Frontal cortex (tissue), 4 donors: Measurements from ENCODE around the gene GHRL. TPM values are rescaled to one million over a fixed set of nuclear protein-coding genes. Genes with fewer than 3 reads are reported as not detected.
A peak's percentile ranks its signal among the peaks of the same experiment; 100 is the strongest.

Experiments used
- DNase-seq, 2 donors: peaks; one replicate each; pipeline ENCODE4 v3.0.0; 2012; ENCODE audit warnings: low spot score in 2 of 2
- FAIRE-seq: peaks from 2 replicates; lab custom pipeline; 2012; peaks lifted over from hg19 to GRCh38; lab: Jason Lieb, UNC
- small RNA-seq: library from RNA; depleted of rRNA; stranded (forward); fragments of <200 nt; gene quantifications from one replicate; pipeline ENCODE3, GENCODE V24; 2014
- total RNA-seq: library from RNA; depleted of rRNA; stranded (reverse); fragments of >200 nt; gene quantifications from one replicate; pipeline ENCODE4 v1.2.3, GENCODE V29; 2014
- donor health status: control.
- donor health status: control.
- donor health status: control.

GHRL gene
- total RNA-seq, 1 donor from 2014 or later = not detected

DNA sequence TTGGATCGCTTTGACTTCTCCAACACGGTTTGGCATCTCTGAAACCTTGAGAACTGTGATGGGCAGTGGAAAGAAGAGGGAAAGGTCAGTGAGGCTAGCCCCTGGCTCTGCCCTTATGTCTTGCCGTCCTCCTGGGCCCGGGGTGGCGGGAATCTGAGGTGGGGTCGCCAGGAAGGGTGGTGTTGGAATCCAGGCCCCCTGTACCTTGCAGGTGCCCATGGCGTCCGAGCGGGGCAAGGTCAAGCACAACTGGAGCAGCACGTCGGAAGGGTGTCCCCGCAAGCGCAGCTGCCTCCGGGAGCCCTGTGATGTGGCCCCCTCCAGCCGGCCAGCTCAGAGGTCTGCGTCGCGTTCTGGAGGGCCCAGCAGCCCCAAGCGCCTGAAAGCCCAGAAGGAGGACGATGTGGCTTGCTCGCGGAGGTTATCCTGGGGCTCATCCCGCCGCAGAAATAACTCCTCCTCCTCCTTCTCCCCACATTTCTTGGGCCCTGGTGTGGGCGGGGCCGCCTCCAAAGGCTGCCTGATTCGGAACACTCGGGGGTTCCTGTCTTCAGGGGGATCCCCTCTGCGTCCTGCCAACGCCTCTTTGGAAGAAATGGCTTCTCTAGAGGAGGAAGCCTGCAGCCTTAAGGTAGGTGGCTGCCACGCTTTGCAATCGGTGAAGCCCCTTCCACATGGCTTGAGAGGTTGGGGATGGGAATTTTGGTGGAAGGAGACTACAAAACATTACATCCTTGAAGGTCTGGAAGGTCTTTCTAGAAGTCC is 43.6 kb downstream of the GHRL start:
- DNase-seq (peak in 1 of 2 donors; percentile 38), FAIRE-seq (no peak)

DNA sequence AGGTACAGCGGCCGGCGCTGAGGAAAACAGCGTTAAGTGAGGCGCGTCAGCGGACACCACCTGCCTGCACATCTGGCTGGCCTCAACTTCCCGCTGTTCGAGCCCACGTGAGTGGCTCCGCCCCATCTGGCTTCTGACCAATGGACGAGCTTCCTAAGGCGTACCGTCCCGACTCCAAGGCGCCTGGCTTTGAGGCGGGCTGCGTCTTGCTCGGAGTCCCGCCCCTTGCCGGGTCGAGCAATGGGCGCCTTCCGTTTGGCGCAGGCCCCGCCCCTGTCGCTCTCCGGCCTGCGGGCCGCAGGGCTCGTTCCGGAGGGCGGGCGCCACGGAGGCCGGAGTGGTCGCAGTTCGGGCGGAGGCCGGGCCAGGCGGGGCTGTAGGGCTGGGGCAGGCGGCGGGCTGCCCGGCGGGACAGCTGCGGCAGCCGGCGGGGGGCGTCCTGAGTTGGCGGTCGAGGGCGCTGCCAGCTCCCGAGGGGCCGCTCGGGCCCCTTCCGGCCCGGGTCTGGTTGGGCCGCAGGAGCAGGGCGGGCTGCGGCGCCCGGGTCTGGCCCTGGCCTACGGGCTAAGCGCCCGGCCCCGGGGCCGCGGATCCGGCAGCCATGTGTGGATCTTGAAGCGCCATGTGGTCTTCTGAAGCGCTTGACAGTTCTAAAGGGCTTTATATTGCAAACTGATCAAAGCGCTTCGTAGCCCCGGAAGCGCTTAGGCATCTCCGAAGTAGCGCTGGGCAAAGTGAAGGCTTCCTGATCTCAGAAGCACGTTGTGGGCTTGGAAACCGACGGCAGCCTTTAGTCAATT is 44.4 kb downstream of the GHRL start, which contains the start of gene TATDN2:
TATDN2 (plus strand) TSS at position 276 of the 800 bp plus-strand sequence. CDS start 742 bp downstream, outside the sequence.
- peak; percentile 95 to 98 for DNase-seq
- FAIRE-seq = no peak

DNA sequence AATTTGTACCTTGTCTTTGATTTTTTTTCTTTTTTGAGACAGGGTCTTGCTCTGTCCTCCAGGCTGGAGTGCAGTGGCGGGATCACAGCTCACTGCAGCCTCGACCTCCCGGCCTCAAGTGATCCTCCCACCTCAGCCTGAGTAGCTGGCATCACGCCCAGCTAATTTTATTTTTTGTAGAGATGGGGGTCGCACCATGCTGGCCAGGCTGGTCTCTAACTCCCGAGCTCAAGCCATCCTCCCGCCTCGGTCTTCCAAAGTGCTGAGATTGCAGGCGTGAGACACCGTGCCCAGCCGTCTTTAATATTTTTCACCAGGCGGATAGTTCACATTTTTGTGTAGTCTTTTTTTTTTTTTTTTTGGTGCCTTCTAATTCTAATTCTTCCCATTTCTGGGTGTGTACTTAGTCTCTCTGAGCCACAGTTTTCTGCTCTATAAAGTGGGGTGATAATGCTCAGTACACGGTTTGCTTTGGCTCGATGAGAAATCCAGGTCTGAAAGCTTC is 45.0 kb downstream of the GHRL start:
- DNase-seq (no peak), FAIRE-seq (no peak)

DNA sequence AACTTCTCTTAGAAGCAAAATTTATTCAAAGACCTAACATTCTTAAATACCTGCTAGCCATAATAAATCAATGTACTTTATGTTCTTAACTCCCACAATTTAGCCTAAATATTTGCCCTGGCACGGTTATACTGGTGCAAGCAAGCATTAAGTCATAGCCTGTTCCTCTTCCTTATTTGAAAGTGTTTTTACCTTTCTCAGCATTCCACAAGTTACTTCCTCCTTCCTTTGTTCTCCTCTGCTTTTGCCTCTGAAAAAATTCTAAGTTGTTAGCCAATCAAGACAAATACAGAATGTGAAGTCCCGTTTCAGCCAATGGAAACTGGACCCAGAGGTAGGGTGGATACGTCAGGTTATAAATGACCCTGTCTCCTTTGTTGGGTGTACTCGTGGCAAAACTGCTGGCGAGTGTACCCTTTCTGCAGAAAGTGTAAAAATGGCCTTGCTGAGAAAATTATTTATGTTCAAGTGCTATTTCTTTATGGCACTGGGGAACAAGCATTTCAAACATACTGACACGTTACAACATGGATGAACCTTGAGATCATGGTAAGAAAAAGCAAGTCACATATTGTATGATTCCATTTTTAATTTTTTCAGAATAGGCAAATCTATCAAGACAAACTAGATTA is 47.5 kb downstream of the GHRL start:
- no peak for DNase-seq
- FAIRE-seq = no peak

DNA sequence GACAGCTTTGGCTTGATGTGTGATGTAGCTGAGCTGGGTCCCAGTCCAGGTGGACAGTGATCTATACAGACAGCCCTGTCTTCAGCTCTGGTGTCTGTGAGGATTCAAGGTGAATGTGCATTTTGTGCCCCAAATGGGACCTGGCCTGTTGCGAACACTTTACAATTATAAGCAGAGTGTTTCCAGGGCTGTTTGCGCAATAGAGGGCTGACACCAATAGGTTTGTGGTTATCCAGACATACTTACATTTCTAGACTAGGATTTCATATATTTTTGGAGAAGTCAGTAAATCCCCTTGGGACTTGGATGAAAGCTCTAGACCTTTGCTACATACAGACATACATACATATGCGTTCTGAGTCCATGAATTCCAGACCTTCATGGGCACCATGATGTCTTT is 48.7 kb downstream of the GHRL start:
- FAIRE-seq = no peak
- DNase-seq = no peak

DNA sequence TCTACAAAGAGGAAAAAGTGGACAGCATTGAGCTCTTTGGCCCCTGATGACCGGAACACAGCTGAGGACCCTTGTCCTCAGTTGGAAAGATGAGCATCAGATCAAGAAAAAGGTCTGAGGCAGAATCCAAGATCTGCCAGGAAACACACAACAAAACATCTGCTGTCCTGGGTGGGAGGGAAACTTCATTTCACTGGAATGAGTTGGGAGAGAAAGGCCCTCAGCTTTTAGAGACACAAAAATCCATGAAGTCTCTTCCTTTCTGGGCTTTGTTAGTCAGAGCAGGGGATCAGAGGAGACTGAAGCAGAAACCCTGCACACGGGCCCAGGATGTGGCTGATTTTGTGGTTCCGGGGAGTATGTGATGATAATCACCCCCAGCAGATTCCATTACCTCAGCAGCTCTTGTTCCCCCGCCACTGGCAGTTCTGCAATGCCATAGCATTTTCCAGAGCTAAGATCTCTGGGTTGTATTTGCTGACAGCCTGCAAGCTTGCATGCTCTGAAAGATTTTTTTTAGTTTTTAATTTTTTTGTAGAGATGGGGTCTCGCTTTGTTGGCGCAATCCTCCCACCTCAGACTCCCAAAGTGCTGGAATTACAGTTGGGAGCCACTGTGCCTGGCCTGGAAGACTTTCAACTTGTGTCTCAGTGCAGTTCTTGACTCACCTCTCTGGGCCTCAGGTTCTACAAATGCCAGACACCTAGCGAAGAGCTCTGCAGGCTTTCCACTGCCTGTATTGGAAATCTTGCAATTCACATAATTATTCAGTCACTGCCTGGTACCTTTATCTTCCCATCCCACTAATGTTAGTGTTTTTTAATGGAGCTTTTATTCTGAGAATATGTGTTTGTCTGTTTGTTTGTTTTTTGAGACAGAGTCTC is 50.3 kb downstream of the GHRL start:
- DNase-seq (no peak), FAIRE-seq (no peak)

DNA sequence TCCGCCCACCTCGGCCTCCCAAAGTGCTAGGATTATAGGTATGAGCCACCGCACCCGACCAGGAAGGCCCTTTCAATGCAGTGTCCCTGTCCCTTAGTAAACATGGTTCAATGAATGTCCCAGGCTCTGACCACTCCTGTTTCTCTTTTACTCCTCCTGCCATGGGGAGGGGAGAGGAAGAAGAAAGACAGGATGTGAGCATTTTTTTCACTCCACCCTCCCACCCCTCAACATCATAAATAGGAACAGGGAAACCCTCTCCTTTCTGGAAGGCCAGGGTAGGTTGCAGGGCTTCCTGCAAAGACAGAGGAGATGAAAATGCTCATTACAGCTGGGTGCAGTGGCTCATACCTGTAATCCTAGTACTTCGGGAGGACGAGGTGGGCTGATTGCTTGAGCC is 51.9 kb downstream of the GHRL start:
- no peak for FAIRE-seq
- no peak for DNase-seq

DNA sequence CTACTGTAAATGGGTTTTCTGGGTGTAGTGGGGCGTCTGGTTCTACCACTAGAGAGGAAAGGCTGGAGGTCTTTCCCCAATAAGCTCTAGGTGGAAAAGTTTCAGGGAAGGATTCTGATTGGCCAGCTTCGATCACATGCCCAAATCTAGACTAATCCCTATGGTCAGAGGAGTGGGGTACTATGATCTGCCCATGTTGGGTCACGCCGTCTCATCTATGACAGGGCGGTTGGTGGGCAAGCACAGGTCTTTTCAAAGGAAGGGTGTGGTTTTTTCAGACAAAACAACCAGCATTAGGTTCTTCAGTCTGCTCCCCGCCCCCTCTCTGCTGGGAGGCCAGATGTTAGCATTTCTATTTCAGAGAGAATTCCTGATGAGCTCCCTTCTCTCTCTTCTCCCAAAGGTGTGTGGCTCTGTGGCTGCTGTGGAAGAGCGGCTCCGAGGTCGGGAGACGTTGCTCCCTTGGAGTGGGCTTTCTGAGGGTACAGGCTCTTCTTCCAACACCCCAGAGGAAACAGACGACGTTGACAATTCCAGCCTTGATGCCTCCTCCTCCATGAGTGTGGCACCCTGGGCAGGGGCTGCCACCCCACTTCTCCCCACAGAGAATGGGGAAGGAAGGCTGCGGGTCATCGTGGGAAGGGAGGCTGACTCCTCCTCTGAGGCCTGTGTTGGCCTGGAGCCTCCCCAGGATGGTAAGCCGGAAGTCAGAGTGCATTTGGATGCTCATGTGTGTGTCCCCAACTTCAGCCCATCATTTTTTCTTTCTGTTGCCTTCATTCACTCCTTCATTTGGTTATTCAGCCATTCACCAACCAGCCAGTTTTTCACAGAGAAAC is 54.2 kb downstream of the GHRL start:
- DNase-seq (no peak), FAIRE-seq (no peak)

Small RNA genes lying within 50 kb of the gene (small RNA-seq; reads per million reads assigned to genes)
- gene MIR378B = 0.15 reads per million
- gene RF02126 = not detected

Other genes starting within 250 kb of the GHRL start
- not detected for gene FANCD2OS, start 184.7 kb downstream of the GHRL start, total RNA-seq
- gene BRK1, start 177.3 kb downstream of the GHRL start, total RNA-seq = 92.9 TPM
- gene VHL, start 151.2 kb downstream of the GHRL start, total RNA-seq = 123 TPM
- 3.3 TPM for gene IRAK2, start 128.0 kb downstream of the GHRL start, total RNA-seq
- gene TATDN2, start 44.5 kb downstream of the GHRL start, total RNA-seq = 19.2 TPM
- 64.4 TPM for gene SEC13, start 28.2 kb upstream of the GHRL start, total RNA-seq
- 62.8 TPM for gene ATP2B2, start 212.6 kb upstream of the GHRL start, total RNA-seq